GM18868 (cell line): Measurements from ENCODE around the gene RBM26.
"Not testable (repeated sequence)": the region's sequence is repeated elsewhere in the genome, so short reads cannot be mapped to it uniquely, and the experiment has no call there.

Source experiments
- ATAC-seq: cut with Tn5 transposase; IDR thresholded peaks from one replicate; pipeline ENCODE4 v1.9.1; 2021; ENCODE audit warnings: mild to moderate bottlenecking, moderate library complexity; ENCODE audit not compliant: unreplicated experiment

RBM26 gene

GRCh38 chr13:79283742-79284141 lies 122.3 kb downstream of the RBM26 start:
- ATAC-seq = no peak

- no peak for ATAC-seq
Measured at GRCh38 chr13:79282976-79283375, 123.1 kb downstream of the RBM26 start.

GRCh38 chr13:79282508-79282907 lies 123.5 kb downstream of the RBM26 start:
- ATAC-seq = no peak

- no peak for ATAC-seq
Measured at GRCh38 chr13:79281339-79281747, 124.7 kb downstream of the RBM26 start.

- ATAC-seq = not testable (repeated sequence)
Measured at GRCh38 chr13:79279735-79280134, 126.3 kb downstream of the RBM26 start.

GRCh38 chr13:79273045-79273444 lies 133.0 kb downstream of the RBM26 start:
- ATAC-seq = no peak

GRCh38 chr13:79271616-79272015 lies 134.4 kb downstream of the RBM26 start:
- no peak for ATAC-seq

GRCh38 chr13:79270859-79271258 lies 135.2 kb downstream of the RBM26 start:
- no peak for ATAC-seq
